ENCODE data around the gene HYCC1. TPM values are rescaled to one million over a fixed set of nuclear protein-coding genes. Genes with fewer than 3 reads are reported as not detected.

The HYCC1 gene
- polyA plus RNA-seq, 1 donor (not counting 4 experiments of a cell fraction or from before 2014, with no cell fraction given) = 35.8 TPM

DNA sequence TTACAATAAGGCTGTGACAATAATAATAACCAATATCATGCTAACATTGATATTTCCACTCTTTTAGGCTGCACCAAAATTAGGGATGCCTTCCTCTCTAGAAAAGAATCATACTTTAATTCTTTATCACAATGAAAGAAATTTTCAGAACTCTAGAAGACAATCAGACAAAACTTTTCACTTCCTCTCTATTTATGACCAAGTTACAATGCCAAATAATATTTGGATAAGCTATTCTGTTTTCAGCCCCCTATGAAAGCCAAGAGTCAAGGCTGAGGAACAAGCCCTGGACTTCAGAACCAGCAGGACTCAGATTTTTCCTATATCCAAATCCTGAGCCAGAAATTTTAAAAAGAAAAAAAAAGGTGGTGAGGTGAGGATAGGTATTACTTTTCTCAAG lies 4.6 kb downstream of the HYCC1 start:
- H3K27ac ChIP-seq (ENCODE audit: control insufficient read depth, insufficient read depth, low read length) = no peak overlapping the region
- TF ChIP-seq, protein P1, sequence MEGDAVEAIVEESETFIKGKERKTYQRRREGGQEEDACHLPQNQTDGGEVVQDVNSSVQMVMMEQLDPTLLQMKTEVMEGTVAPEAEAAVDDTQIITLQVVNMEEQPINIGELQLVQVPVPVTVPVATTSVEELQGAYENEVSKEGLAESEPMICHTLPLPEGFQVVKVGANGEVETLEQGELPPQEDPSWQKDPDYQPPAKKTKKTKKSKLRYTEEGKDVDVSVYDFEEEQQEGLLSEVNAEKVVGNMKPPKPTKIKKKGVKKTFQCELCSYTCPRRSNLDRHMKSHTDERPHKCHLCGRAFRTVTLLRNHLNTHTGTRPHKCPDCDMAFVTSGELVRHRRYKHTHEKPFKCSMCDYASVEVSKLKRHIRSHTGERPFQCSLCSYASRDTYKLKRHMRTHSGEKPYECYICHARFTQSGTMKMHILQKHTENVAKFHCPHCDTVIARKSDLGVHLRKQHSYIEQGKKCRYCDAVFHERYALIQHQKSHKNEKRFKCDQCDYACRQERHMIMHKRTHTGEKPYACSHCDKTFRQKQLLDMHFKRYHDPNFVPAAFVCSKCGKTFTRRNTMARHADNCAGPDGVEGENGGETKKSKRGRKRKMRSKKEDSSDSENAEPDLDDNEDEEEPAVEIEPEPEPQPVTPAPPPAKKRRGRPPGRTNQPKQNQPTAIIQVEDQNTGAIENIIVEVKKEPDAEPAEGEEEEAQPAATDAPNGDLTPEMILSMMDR (optimal IDR thresholded peaks at IDR 0.05 in 1 of 3, IDR thresholded peaks at IDR 0.05 in 1 of 3, conservative IDR thresholded peaks at IDR 0.05 in 1 of 3; ENCODE audit: extremely low read depth in 1 of 3, insufficient read depth in 2 of 3, low read length in 3 of 3) = no peak
- no peak for TF ChIP-seq EZH2 (IDR thresholded peaks at IDR 0.05; ENCODE audit: low read length)
- peaks cover 24% of the 10 kb centered on the region for H3K4me1 ChIP-seq (ENCODE audit: control insufficient read depth, extremely low read depth, insufficient read depth, low read length)
- DNase-seq (ENCODE audit: low read depth, low spot score) (no peak), FAIRE-seq (no peak)
- H3K27me3 ChIP-seq (ENCODE audit: control insufficient read depth, extremely low read depth, insufficient read depth, low read length) = no peaks in the 10 kb centered on the region
- H3K9ac ChIP-seq (ENCODE audit: control insufficient read depth, extremely low read depth, insufficient read depth, low read length) = no peak overlapping the region
- H4K20me1 ChIP-seq (ENCODE audit: control insufficient read depth, extremely low read depth, insufficient read depth, low read length) = no peaks in the 10 kb centered on the region
- H3K9me3 ChIP-seq (ENCODE audit: control insufficient read depth, low read depth, low read length) = no peaks in the 10 kb centered on the region
- peaks cover 77% of the 10 kb centered on the region for H3K79me2 ChIP-seq (ENCODE audit: control insufficient read depth, insufficient read depth, low read length)
- no peak overlapping the region for H2AFZ ChIP-seq (ENCODE audit: control insufficient read depth, low read length)
- dilution Hi-C loops (cut with MboI; ENCODE audit: extremely low pct_ligation_motif_present, low sequenced_read_pairs) = no loop called here
- no peak overlapping the region for H3K4me2 ChIP-seq (ENCODE audit: control insufficient read depth, extremely low read depth, insufficient read depth, low read depth, low read length)
- H3K9me1 ChIP-seq (ENCODE audit: control insufficient read depth, extremely low read depth, insufficient read depth, low read length) = no peaks in the 10 kb centered on the region
- H3K36me3 ChIP-seq (ENCODE audit: control insufficient read depth in 2 of 2, extremely low read depth in 1 of 2, insufficient read depth in 2 of 2, low read length in 2 of 2) = no peaks in the 10 kb centered on the region
- no peak overlapping the region for H3K4me3 ChIP-seq (ENCODE audit: control insufficient read depth in 2 of 3, extremely low read depth in 1 of 3, insufficient read depth in 2 of 3, low read depth in 1 of 3, low read length in 3 of 3)

DNA sequence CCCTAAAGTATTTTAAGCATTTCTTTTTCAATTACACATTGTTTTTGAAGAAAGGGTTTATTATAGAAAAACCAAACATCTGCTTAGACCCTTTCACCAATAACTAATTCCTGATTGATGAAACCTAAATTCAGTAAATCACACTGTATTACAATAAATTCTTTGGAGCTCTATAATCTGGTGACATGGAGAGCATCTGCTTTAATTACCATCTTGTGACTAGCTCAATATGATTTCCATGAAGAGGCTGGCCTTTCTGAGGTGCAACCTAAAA lies 9.7 kb downstream of the HYCC1 start:
- Histone ChIP-seq H3K36me3 (ENCODE audit: control insufficient read depth in 2 of 2, extremely low read depth in 1 of 2, insufficient read depth in 2 of 2, low read length in 2 of 2) (no peaks in the 10 kb centered on the region), H4K20me1 (ENCODE audit: control insufficient read depth, extremely low read depth, insufficient read depth, low read length) (no peaks in the 10 kb centered on the region), H3K27ac (ENCODE audit: control insufficient read depth, insufficient read depth, low read length) (no peak overlapping the region), H3K27me3 (ENCODE audit: control insufficient read depth, extremely low read depth, insufficient read depth, low read length) (no peaks in the 10 kb centered on the region), H3K9me3 (ENCODE audit: control insufficient read depth, low read depth, low read length) (no peaks in the 10 kb centered on the region), H3K79me2 (ENCODE audit: control insufficient read depth, insufficient read depth, low read length) (peaks cover 74% of the 10 kb centered on the region), H3K4me2 (ENCODE audit: control insufficient read depth, extremely low read depth, insufficient read depth, low read depth, low read length) (no peak overlapping the region), H3K9me1 (ENCODE audit: control insufficient read depth, extremely low read depth, insufficient read depth, low read length) (no peaks in the 10 kb centered on the region), H2AFZ (ENCODE audit: control insufficient read depth, low read length) (no peak overlapping the region), H3K4me3 (ENCODE audit: control insufficient read depth in 2 of 3, extremely low read depth in 1 of 3, insufficient read depth in 2 of 3, low read depth in 1 of 3, low read length in 3 of 3) (no peak overlapping the region), H3K9ac (ENCODE audit: control insufficient read depth, extremely low read depth, insufficient read depth, low read length) (no peak overlapping the region), H3K4me1 (ENCODE audit: control insufficient read depth, extremely low read depth, insufficient read depth, low read length) (no peaks in the 10 kb centered on the region)
- dilution Hi-C loops (cut with MboI; ENCODE audit: extremely low pct_ligation_motif_present, low sequenced_read_pairs) = no loop called here
- no peak for TF ChIP-seq EZH2 (IDR thresholded peaks at IDR 0.05; ENCODE audit: low read length)
- TF ChIP-seq, protein P1 (optimal IDR thresholded peaks at IDR 0.05 in 1 of 3, IDR thresholded peaks at IDR 0.05 in 1 of 3, conservative IDR thresholded peaks at IDR 0.05 in 1 of 3; ENCODE audit: extremely low read depth in 1 of 3, insufficient read depth in 2 of 3, low read length in 3 of 3) = no peak
- no peak for DNase-seq (ENCODE audit: low read depth, low spot score)
- FAIRE-seq = no peak
